AG04449 (cell line): ENCODE results near the gene FCHO1.

Experiments used
- CTCF ChIA-PET: fragments of 350-600 bp; formaldehyde crosslinking; extraction: SDS; loops from one replicate; lab custom pipeline; 2021; ENCODE audit warnings: antibody characterized with exemption; lab: Yijun Ruan, JAX
- POLR2A ChIA-PET: fragments of 400-600, 350-600 bp; formaldehyde crosslinking; extraction: SDS; loops from one replicate; lab custom pipeline; 2020; ENCODE audit warnings: antibody characterized with exemption, inconsistent platforms; lab: Yijun Ruan, JAX
- DNase-seq: peaks from one replicate; pipeline ENCODE4 v3.0.0-alpha.2; 2010; ENCODE audit warnings: low read depth, low spot score
- H3K4me3 ChIP-seq: 2 replicates; pipeline ENCODE4 v1.5.1; 2011; ENCODE audit warnings: low read depth, mild to moderate bottlenecking, control low read depth, low read length
- CTCF ChIP-seq: IDR thresholded peaks from one replicate; pipeline ENCODE4 v1.5.1; 2011; ENCODE audit warnings: mild to moderate bottlenecking, moderate library complexity, low read length, control low read depth, inconsistent platforms; ENCODE audit not compliant: insufficient read depth; ENCODE audit errors: missing control alignments

FCHO1 gene

GRCh38 chr19:17721821-17722220 lies 29.5 kb upstream of the FCHO1 start:
- DNase-seq: no peak
- no peak overlapping the region; the same call in none of the 2 replicates for H3K4me3 ChIP-seq
- POLR2A ChIA-PET: interaction anchor here (0.9 kb wide), 1 partner anchor 10 kb away, joined by 3 read pairs; no protein-coding TSS in a partner anchor
- TF ChIP-seq CTCF: no peak
- CTCF ChIA-PET: interaction anchor here (1.6 kb wide), 1 partner anchor 12 kb away, joined by 3 read pairs; no protein-coding TSS in a partner anchor

- ChIA-PET CTCF (no interaction called here), POLR2A (interaction anchor here (0.9 kb wide), 1 partner anchor 9 kb away, joined by 3 read pairs; no protein-coding TSS in a partner anchor)
- no peak for DNase-seq
- no peak for TF ChIP-seq CTCF
- no peak overlapping the region for H3K4me3 ChIP-seq
Measured at GRCh38 chr19:17722655-17723240, 28.5 kb upstream of the FCHO1 start.

- TF ChIP-seq CTCF: no peak
- H3K4me3 ChIP-seq: no peak overlapping the region
- POLR2A ChIA-PET: no interaction called here
- CTCF ChIA-PET: interaction anchor here (1.4 kb wide), 1 partner anchor 50 kb away, joined by 4 read pairs; no protein-coding TSS in a partner anchor
- no peak for DNase-seq
Measured at GRCh38 chr19:17724655-17725054, 26.6 kb upstream of the FCHO1 start.

GRCh38 chr19:17725422-17726078 lies 25.7 kb upstream of the FCHO1 start:
- ChIA-PET POLR2A (no interaction called here), CTCF (no interaction called here)
- TF ChIP-seq CTCF: peak; percentile 29
- no peak for DNase-seq
- no peak overlapping the region for H3K4me3 ChIP-seq

GRCh38 chr19:17726136-17726741 lies 25.0 kb upstream of the FCHO1 start:
- no peak for DNase-seq
- ChIA-PET CTCF (no interaction called here), POLR2A (no interaction called here)
- TF ChIP-seq CTCF: no peak
- no peak overlapping the region for H3K4me3 ChIP-seq
